ENCODE measurements around the gene ZCCHC7. TPM values are rescaled to one million over a fixed set of nuclear protein-coding genes. Genes with fewer than 3 reads are reported as not detected.

The ZCCHC7 gene
- total and polyA plus RNA-seq, 9 of the 15 experiments (the other 6 are each of a cell fraction or from before 2014, with no cell fraction given) = 34.1 to 68.9 (median 48.8) TPM

GRCh38 chr9:37239224-37239859 is 119.0 kb downstream of the ZCCHC7 start (continued):
- no peak for TF ChIP-seq ZBTB7A (IDR thresholded peaks at IDR 0.05; ENCODE audit: borderline replicate concordance, control insufficient read depth, low read depth, low read length)
- TF ChIP-seq, protein P1, sequence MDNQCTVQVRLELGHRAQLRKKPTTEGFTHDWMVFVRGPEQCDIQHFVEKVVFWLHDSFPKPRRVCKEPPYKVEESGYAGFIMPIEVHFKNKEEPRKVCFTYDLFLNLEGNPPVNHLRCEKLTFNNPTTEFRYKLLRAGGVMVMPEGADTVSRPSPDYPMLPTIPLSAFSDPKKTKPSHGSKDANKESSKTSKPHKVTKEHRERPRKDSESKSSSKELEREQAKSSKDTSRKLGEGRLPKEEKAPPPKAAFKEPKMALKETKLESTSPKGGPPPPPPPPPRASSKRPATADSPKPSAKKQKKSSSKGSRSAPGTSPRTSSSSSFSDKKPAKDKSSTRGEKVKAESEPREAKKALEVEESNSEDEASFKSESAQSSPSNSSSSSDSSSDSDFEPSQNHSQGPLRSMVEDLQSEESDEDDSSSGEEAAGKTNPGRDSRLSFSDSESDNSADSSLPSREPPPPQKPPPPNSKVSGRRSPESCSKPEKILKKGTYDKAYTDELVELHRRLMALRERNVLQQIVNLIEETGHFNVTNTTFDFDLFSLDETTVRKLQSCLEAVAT (IDR thresholded peaks at IDR 0.05) = no peak
- no peak for TF ChIP-seq FOXA1 (IDR thresholded peaks at IDR 0.05; ENCODE audit: borderline replicate concordance)
- TF ChIP-seq ZNF76 (CRISPR knock-in tag; IDR thresholded peaks at IDR 0.05; ENCODE audit: borderline replicate concordance) = no peak
- TF ChIP-seq NFIC (IDR thresholded peaks at IDR 0.05) = no peak
- TF ChIP-seq SNAPC5 (CRISPR knock-in tag; IDR thresholded peaks at IDR 0.05) = no peak
- TF ChIP-seq, protein P2, sequence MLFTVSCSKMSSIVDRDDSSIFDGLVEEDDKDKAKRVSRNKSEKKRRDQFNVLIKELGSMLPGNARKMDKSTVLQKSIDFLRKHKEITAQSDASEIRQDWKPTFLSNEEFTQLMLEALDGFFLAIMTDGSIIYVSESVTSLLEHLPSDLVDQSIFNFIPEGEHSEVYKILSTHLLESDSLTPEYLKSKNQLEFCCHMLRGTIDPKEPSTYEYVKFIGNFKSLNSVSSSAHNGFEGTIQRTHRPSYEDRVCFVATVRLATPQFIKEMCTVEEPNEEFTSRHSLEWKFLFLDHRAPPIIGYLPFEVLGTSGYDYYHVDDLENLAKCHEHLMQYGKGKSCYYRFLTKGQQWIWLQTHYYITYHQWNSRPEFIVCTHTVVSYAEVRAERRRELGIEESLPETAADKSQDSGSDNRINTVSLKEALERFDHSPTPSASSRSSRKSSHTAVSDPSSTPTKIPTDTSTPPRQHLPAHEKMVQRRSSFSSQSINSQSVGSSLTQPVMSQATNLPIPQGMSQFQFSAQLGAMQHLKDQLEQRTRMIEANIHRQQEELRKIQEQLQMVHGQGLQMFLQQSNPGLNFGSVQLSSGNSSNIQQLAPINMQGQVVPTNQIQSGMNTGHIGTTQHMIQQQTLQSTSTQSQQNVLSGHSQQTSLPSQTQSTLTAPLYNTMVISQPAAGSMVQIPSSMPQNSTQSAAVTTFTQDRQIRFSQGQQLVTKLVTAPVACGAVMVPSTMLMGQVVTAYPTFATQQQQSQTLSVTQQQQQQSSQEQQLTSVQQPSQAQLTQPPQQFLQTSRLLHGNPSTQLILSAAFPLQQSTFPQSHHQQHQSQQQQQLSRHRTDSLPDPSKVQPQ (CRISPR knock-in tag; IDR thresholded peaks at IDR 0.05; ENCODE audit: borderline replicate concordance) = no peak
- TF ChIP-seq ARID4B (CRISPR knock-in tag; IDR thresholded peaks at IDR 0.05) = no peak
- TF ChIP-seq, protein P3, sequence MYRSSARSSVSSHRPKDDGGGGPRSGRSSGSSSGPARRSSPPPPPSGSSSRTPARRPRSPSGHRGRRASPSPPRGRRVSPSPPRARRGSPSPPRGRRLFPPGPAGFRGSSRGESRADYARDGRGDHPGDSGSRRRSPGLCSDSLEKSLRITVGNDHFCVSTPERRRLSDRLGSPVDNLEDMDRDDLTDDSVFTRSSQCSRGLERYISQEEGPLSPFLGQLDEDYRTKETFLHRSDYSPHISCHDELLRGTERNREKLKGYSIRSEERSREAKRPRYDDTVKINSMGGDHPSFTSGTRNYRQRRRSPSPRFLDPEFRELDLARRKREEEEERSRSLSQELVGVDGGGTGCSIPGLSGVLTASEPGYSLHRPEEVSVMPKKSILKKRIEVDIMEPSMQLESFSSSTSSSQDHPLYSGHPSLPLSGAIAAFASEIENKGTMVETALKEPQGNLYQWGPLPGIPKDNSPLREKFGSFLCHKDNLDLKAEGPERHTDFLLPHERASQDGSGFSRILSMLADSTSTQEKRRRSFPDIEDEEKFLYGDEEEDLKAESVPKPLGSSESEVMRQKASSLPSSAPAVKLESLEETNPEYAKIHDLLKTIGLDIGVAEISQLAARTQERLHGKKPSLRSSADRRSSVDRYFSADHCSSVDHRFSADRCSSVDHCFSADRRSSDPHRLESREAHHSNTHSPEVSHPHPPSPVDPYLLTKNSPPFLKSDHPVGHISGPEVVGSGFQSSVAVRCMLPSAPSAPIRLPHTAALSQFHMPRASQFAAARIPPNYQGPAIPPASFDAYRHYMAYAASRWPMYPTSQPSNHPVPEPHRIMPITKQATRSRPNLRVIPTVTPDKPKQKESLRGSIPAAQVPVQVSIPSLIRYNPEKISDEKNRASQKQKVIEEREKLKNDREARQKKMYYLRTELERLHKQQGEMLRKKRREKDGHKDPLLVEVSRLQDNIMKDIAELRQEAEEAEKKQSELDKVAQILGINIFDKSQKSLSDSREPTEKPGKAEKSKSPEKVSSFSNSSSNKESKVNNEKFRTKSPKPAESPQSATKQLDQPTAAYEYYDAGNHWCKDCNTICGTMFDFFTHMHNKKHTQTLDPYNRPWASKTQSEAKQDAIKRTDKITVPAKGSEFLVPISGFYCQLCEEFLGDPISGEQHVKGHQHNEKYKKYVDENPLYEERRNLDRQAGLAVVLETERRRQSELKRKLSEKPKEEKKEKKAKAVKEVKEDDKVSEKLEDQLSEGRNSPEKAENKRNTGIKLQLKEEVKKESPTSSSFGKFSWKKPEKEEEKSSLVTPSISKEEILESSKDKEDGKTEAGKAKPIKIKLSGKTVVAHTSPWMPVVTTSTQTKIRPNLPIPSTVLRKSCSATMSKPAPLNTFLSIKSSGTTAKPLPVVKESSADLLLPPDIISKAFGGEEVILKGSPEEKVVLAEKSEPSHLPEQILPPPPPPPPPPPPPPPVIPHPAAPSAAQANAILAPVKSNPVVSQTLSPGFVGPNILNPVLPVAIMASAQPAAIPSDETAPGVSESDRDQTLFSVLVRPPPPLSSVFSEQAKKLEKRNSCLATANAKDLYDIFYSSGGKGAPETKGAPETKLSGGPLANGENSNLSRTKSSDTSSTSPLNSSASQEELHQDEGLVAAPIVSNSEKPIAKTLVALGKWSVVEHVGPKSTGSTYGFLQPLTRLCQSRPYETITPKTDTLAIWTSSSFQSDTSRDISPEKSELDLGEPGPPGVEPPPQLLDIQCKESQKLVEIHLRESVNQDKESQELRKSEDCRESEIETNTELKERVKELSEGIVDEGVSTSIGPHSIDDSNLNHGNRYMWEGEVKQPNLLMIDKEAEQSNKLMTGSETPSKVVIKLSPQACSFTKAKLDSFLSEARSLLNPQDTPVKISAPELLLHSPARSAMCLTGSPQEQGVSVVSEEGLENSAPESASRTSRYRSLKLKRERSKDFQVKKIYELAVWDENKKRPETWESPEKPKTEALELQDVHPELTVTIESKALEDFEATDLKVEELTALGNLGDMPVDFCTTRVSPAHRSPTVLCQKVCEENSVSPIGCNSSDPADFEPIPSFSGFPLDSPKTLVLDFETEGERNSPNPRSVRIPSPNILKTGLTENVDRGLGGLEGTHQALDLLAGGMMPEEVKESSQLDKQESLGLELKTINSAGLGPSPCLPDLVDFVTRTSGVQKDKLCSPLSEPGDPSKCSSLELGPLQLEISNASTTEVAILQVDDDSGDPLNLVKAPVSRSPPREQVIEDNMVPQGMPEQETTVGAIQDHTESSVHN (IDR thresholded peaks at IDR 0.05; ENCODE audit: borderline replicate concordance in 1 of 2, low read depth in 1 of 2) = no peak
